ENCODE data around the gene SGMS1. TPM values are rescaled to one million over a fixed set of nuclear protein-coding genes. Genes with fewer than 3 reads are reported as not detected.

SGMS1 gene
- total and polyA plus RNA-seq, 2 donors (not counting 1 experiment from before 2014, with no cell fraction given), result 39.9 to 82.1 TPM

GRCh38 chr10:50531388-50532077 is 92.2 kb downstream of the SGMS1 start:
- H3K4me1 ChIP-seq (ENCODE audit: control insufficient read depth, extremely low read depth, insufficient read depth, low read length), result no peaks in the 10 kb centered on the region
- TF ChIP-seq EZH2 (IDR thresholded peaks at IDR 0.05; ENCODE audit: low read length, missing control alignments), result no peak
- TF ChIP-seq, protein P1, sequence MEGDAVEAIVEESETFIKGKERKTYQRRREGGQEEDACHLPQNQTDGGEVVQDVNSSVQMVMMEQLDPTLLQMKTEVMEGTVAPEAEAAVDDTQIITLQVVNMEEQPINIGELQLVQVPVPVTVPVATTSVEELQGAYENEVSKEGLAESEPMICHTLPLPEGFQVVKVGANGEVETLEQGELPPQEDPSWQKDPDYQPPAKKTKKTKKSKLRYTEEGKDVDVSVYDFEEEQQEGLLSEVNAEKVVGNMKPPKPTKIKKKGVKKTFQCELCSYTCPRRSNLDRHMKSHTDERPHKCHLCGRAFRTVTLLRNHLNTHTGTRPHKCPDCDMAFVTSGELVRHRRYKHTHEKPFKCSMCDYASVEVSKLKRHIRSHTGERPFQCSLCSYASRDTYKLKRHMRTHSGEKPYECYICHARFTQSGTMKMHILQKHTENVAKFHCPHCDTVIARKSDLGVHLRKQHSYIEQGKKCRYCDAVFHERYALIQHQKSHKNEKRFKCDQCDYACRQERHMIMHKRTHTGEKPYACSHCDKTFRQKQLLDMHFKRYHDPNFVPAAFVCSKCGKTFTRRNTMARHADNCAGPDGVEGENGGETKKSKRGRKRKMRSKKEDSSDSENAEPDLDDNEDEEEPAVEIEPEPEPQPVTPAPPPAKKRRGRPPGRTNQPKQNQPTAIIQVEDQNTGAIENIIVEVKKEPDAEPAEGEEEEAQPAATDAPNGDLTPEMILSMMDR (conservative IDR thresholded peaks at IDR 0.05 in 1 of 2, IDR thresholded peaks at IDR 0.05 in 1 of 2; ENCODE audit: low read depth in 1 of 2, low read length in 2 of 2), result no peak

DNA sequence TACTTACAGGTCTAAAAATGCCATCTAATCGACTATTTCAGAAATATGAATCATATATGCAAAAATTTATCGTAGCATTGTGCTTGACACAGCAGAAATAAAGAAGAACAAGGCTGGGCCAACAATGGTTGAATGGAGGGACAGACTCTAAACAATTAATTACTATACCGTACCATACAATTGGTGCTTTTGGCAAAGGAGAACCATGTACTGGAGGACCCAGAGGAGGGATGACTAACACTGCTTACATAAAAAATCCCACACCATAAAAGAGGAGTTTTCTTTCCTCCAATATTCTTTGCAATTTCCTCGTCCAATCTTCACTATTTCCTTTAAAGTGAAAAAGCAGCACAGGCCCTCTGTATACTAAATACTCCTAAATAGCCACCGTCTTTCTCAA is 94.1 kb downstream of the SGMS1 start:
- Histone ChIP-seq H3K27me3 (ENCODE audit: control insufficient read depth, insufficient read depth, low read length) (no peaks in the 10 kb centered on the region), H3K4me3 (replicated peaks in 1 of 4; ENCODE audit: control extremely low read depth in 1 of 4, insufficient read depth in 1 of 4, low read depth in 3 of 4, low read length in 4 of 4) (no peak overlapping the region), H3K27ac (ENCODE audit: insufficient read depth, low read length) (no peak overlapping the region), H3K9me3 (ENCODE audit: control insufficient read depth, insufficient read depth, low read depth, low read length) (no peaks in the 10 kb centered on the region), H3K9ac (ENCODE audit: insufficient read depth, low read length) (no peak overlapping the region), H3K79me2 (ENCODE audit: control insufficient read depth, insufficient read depth, low read length) (no peaks in the 10 kb centered on the region), H2AFZ (ENCODE audit: low read length) (no peak overlapping the region), H4K20me1 (ENCODE audit: control insufficient read depth, extremely low read depth, insufficient read depth, low read length) (no peaks in the 10 kb centered on the region), H3K36me3 (ENCODE audit: control insufficient read depth, insufficient read depth, low read length) (no peaks in the 10 kb centered on the region), H3K4me1 (ENCODE audit: control insufficient read depth, extremely low read depth, insufficient read depth, low read length) (no peaks in the 10 kb centered on the region), H3K4me2 (ENCODE audit: extremely low read depth, insufficient read depth, low read length) (no peak overlapping the region)
- no peak for DNase-seq (ENCODE audit: low read depth in 2 of 2)
- TF ChIP-seq EZH2 (IDR thresholded peaks at IDR 0.05; ENCODE audit: low read length, missing control alignments), result no peak
- TF ChIP-seq, protein P1 (conservative IDR thresholded peaks at IDR 0.05 in 1 of 2, IDR thresholded peaks at IDR 0.05 in 1 of 2; ENCODE audit: low read depth in 1 of 2, low read length in 2 of 2), result no peak

More at GRCh38 chr10:50531388-50532077, 92.2 kb downstream of the SGMS1 start:
- no peaks in the 10 kb centered on the region for H4K20me1 ChIP-seq (ENCODE audit: control insufficient read depth, extremely low read depth, insufficient read depth, low read length)
- H3K27me3 ChIP-seq (ENCODE audit: control insufficient read depth, insufficient read depth, low read length), result no peaks in the 10 kb centered on the region
- DNase-seq (ENCODE audit: low read depth in 2 of 2), result no peak
- no peak overlapping the region for H3K9ac ChIP-seq (ENCODE audit: insufficient read depth, low read length)
- H3K4me3 ChIP-seq (replicated peaks in 1 of 4; ENCODE audit: control extremely low read depth in 1 of 4, insufficient read depth in 1 of 4, low read depth in 3 of 4, low read length in 4 of 4), result no peak overlapping the region
- no peak overlapping the region for H2AFZ ChIP-seq (ENCODE audit: low read length)
- H3K9me3 ChIP-seq (ENCODE audit: control insufficient read depth, insufficient read depth, low read depth, low read length), result no peaks in the 10 kb centered on the region
- H3K4me2 ChIP-seq (ENCODE audit: extremely low read depth, insufficient read depth, low read length), result no peak overlapping the region
- H3K79me2 ChIP-seq (ENCODE audit: control insufficient read depth, insufficient read depth, low read length), result no peaks in the 10 kb centered on the region
- H3K27ac ChIP-seq (ENCODE audit: insufficient read depth, low read length), result no peak overlapping the region
- no peaks in the 10 kb centered on the region for H3K36me3 ChIP-seq (ENCODE audit: control insufficient read depth, insufficient read depth, low read length)

- Histone ChIP-seq H3K9ac (ENCODE audit: insufficient read depth, low read length) (no peak overlapping the region), H3K36me3 (ENCODE audit: control insufficient read depth, insufficient read depth, low read length) (no peaks in the 10 kb centered on the region), H3K4me1 (ENCODE audit: control insufficient read depth, extremely low read depth, insufficient read depth, low read length) (no peaks in the 10 kb centered on the region), H3K27me3 (ENCODE audit: control insufficient read depth, insufficient read depth, low read length) (no peaks in the 10 kb centered on the region), H3K4me3 (replicated peaks in 1 of 4; ENCODE audit: control extremely low read depth in 1 of 4, insufficient read depth in 1 of 4, low read depth in 3 of 4, low read length in 4 of 4) (no peak overlapping the region), H3K79me2 (ENCODE audit: control insufficient read depth, insufficient read depth, low read length) (no peaks in the 10 kb centered on the region), H3K9me3 (ENCODE audit: control insufficient read depth, insufficient read depth, low read depth, low read length) (no peaks in the 10 kb centered on the region), H4K20me1 (ENCODE audit: control insufficient read depth, extremely low read depth, insufficient read depth, low read length) (no peaks in the 10 kb centered on the region), H3K4me2 (ENCODE audit: extremely low read depth, insufficient read depth, low read length) (no peak overlapping the region), H2AFZ (ENCODE audit: low read length) (no peak overlapping the region), H3K27ac (ENCODE audit: insufficient read depth, low read length) (no peak overlapping the region)
- DNase-seq (ENCODE audit: low read depth in 2 of 2), result no peak
- TF ChIP-seq, protein P1 (conservative IDR thresholded peaks at IDR 0.05 in 1 of 2, IDR thresholded peaks at IDR 0.05 in 1 of 2; ENCODE audit: low read depth in 1 of 2, low read length in 2 of 2), result no peak
- TF ChIP-seq EZH2 (IDR thresholded peaks at IDR 0.05; ENCODE audit: low read length, missing control alignments), result no peak
Measured at GRCh38 chr10:50528206-50528605, 95.5 kb downstream of the SGMS1 start.
